HCT116 (cell line): ENCODE measurements around the gene TFB2M. TPM values are rescaled to one million over a fixed set of nuclear protein-coding genes. Genes with fewer than 3 reads are reported as not detected.

Experiments
- ATAC-seq: fragments of 200-7000 bp; cut with Tn5 transposase; 2 replicates; pipeline ENCODE4 v1.9.1; 2020; ENCODE audit warnings: mild to moderate bottlenecking, moderate library complexity
- BruUV-seq: library from RNA; stranded (reverse); fragments of 400-500 nt; replicated peaks from 2 replicates; lab custom pipeline; 2021; lab: Mats Ljungman, UMichigan
- CTCF ChIA-PET: fragments of 300-600 bp; sonication (Branson Sonifier 250); formaldehyde crosslinking; loops from one replicate; lab custom pipeline; 2021; ENCODE audit warnings: antibody characterized with exemption; lab: Charles Lee
- POLR2A ChIA-PET: fragments of 300-600, 350-600 bp; sonication (Branson Sonifier 250); formaldehyde crosslinking; loops from one replicate; lab custom pipeline; 2021; ENCODE audit warnings: antibody characterized with exemption; lab: Charles Lee
- RAD21 ChIA-PET, 2 experiments: fragments of 300-600 bp; sonication (Branson Sonifier 250); formaldehyde crosslinking; loops; one replicate each; lab custom pipeline; 2023; ENCODE audit warnings: low total read pairs in 2 of 2; ENCODE audit not compliant: uncharacterized antibody in 2 of 2, unreplicated experiment in 2 of 2, low non-redundant PET in 1 of 2; lab: Charles Lee
- DNase-seq: peaks from one replicate; pipeline ENCODE4 v3.0.0-alpha.2; 2010; ENCODE audit warnings: low read depth, low spot score
- H2AFZ ChIP-seq: fragments of 200-600 bp; shearing (Covaris generic), sonication (generic); 2 replicates; pipeline ENCODE4 v1.6.1; 2017; ENCODE audit warnings: low read depth, mixed run types, mixed read lengths, antibody characterized with exemption, low read length; ENCODE audit not compliant: poor library complexity, severe bottlenecking
- H3K27ac ChIP-seq: 2 replicates; pipeline ENCODE4 v1.5.1; 2012; ENCODE audit warnings: low read depth, low read length
- H3K27me3 ChIP-seq: fragments of 200-600 bp; sonication (generic); 2 replicates; pipeline ENCODE4 v1.6.1; 2016; ENCODE audit warnings: mixed run types, low read length, mixed read lengths; ENCODE audit not compliant: insufficient read depth
- H3K36me3 ChIP-seq, 2 experiments: fragments of 200-500 bp in 1 of 2; fragments of 200-600 bp in 1 of 2; sonication (Bioruptor generic) in 1 of 2; sonication (generic) in 1 of 2; 2 replicates each; pipeline versions ENCODE4 v1.5.1 to v1.6.1; 2014 to 2016; ENCODE audit warnings: low read length in 2 of 2, inconsistent platforms in 1 of 2, mixed read lengths in 1 of 2, mixed run types in 1 of 2; ENCODE audit not compliant: insufficient read depth in 2 of 2, control insufficient read depth in 1 of 2
- H3K4me1 ChIP-seq, 2 experiments: fragments of 200-600 bp in 1 of 2; sonication (generic) in 1 of 2; 2 replicates each; pipeline versions ENCODE4 v1.5.1 to v1.6.1; 2012 to 2017; ENCODE audit warnings: low read length in 2 of 2, inconsistent platforms in 1 of 2, mild to moderate bottlenecking in 1 of 2, mixed read lengths in 1 of 2, mixed run types in 1 of 2, moderate library complexity in 1 of 2; ENCODE audit not compliant: insufficient read depth in 2 of 2, control insufficient read depth in 1 of 2
- H3K4me2 ChIP-seq: fragments of 200-600 bp; sonication (generic); 2 replicates; pipeline ENCODE4 v1.6.1; 2017; ENCODE audit warnings: mixed run types, low read length, mixed read lengths
- H3K4me3 ChIP-seq, 2 experiments: fragments of 200-600 bp in 1 of 2; sonication (generic) in 1 of 2; replicated peaks in 1 of 2; 2 replicates each; pipeline ENCODE4 v1.5.1; 2011 to 2016; ENCODE audit warnings: low read length in 2 of 2, control low read depth in 1 of 2, low read depth in 1 of 2, mild to moderate bottlenecking in 1 of 2, mixed read lengths in 1 of 2, mixed run types in 1 of 2
- H3K79me2 ChIP-seq: fragments of 200-600 bp; sonication (generic); 2 replicates; pipeline ENCODE4 v1.6.1; 2017; ENCODE audit warnings: mild to moderate bottlenecking, mixed run types, low read length, moderate library complexity, mixed read lengths; ENCODE audit not compliant: insufficient read depth
- H3K9ac ChIP-seq: fragments of 200-600 bp; sonication (generic); 2 replicates; pipeline ENCODE4 v1.6.1; 2016; ENCODE audit warnings: low read length, mixed read lengths
- H3K9me2 ChIP-seq: fragments of 200-600 bp; sonication (generic), shearing (Covaris generic); 2 replicates; pipeline ENCODE4 v1.6.1; 2017; ENCODE audit warnings: mixed run types, mild to moderate bottlenecking, moderate library complexity; ENCODE audit not compliant: insufficient read depth
- H3K9me3 ChIP-seq, 2 experiments: fragments of 200-500 bp in 1 of 2; fragments of 200-600 bp in 1 of 2; sonication (Bioruptor generic) in 1 of 2; sonication (generic) in 1 of 2; 2 replicates each; pipeline ENCODE4 v1.6.1; 2014 to 2017; ENCODE audit warnings: low read length in 2 of 2, mixed read lengths in 2 of 2, inconsistent platforms in 1 of 2, low read depth in 1 of 2, mild to moderate bottlenecking in 1 of 2, mixed run types in 1 of 2, moderate library complexity in 1 of 2; ENCODE audit not compliant: control insufficient read depth in 1 of 2, insufficient read depth in 1 of 2
- H4K20me1 ChIP-seq: fragments of 200-600 bp; sonication (generic), shearing (Covaris generic); 2 replicates; pipeline ENCODE4 v1.6.1; 2017; ENCODE audit warnings: mixed run types, mild to moderate bottlenecking, moderate library complexity; ENCODE audit not compliant: insufficient read depth
- ATF3 ChIP-seq: IDR thresholded peaks from 2 replicates; pipeline ENCODE4 v1.6.1; 2012
- CBX3 ChIP-seq: IDR thresholded peaks from 2 replicates; pipeline ENCODE4 v1.6.1; 2012; ENCODE audit warnings: low read depth
- CTCF ChIP-seq, 3 experiments: fragments of 200-600 bp in 1 of 3; sonication (generic) in 1 of 3; IDR thresholded peaks in 2 of 3; conservative IDR thresholded peaks in 1 of 3; 2 replicates each; pipeline ENCODE4 v1.5.1; 2012 to 2017; ENCODE audit warnings: low read depth in 2 of 3, low read length in 2 of 3, antibody characterized with exemption in 1 of 3, borderline replicate concordance in 1 of 3, control low read depth in 1 of 3, mild to moderate bottlenecking in 1 of 3, mixed read lengths in 1 of 3, mixed run types in 1 of 3, moderate library complexity in 1 of 3; ENCODE audit not compliant: insufficient read depth in 1 of 3
- EGR1 ChIP-seq: IDR thresholded peaks from 2 replicates; pipeline ENCODE4 v1.6.1; 2012; ENCODE audit warnings: low read depth
- EZH2 ChIP-seq: fragments of 200-600 bp; sonication (generic); IDR thresholded peaks from 2 replicates; pipeline ENCODE4 v1.6.1; 2017; ENCODE audit warnings: antibody characterized with exemption, mixed run types
- EZH2phosphoT487 ChIP-seq: fragments of 200-600 bp; IDR thresholded peaks from 2 replicates; pipeline ENCODE4 v1.6.1; 2018; ENCODE audit warnings: antibody characterized with exemption, borderline replicate concordance
- FOSL1 ChIP-seq: IDR thresholded peaks from 2 replicates; pipeline ENCODE4 v1.6.1; 2012; ENCODE audit warnings: low read depth
- POLR2A ChIP-seq: IDR thresholded peaks from 2 replicates; pipeline ENCODE4 v1.7.0; 2011; ENCODE audit warnings: borderline replicate concordance; ENCODE audit not compliant: insufficient read depth, insufficient read length; ENCODE audit errors: extremely low read depth
- SIN3A ChIP-seq: IDR thresholded peaks from 2 replicates; pipeline ENCODE4 v1.6.1; 2012; ENCODE audit warnings: low read depth
- SP1 ChIP-seq: IDR thresholded peaks from 2 replicates; pipeline ENCODE4 v1.6.1; 2012; ENCODE audit warnings: low read depth
- ZFX ChIP-seq: fragments of 450-650 bp; IDR thresholded peaks from 2 replicates; pipeline ENCODE4 v1.6.1; 2017
- ZNF274 ChIP-seq: fragments of 200-500 bp; sonication (Bioruptor generic); IDR thresholded peaks from 2 replicates; pipeline ENCODE4 v1.6.1; 2014; ENCODE audit warnings: mild to moderate bottlenecking, low read depth, low read length, inconsistent platforms
- intact Hi-C: fragments of 100-400 bp; cut with micrococcal nuclease; formaldehyde crosslinking; loops from 2 replicates; pipeline ENCODE4 v1.10.0; 2022
- total RNA-seq: library from RNA; stranded (reverse); gene quantifications from one replicate; pipeline ENCODE4 v1.2.1, GENCODE V29; 2021; ENCODE audit not compliant: unreplicated experiment

TFB2M gene
- total RNA-seq, 1 experiment from 2014 or later: 24.4 TPM

GRCh38 chr1:246515390-246516005 is 50.6 kb downstream of the TFB2M start:
- H3K36me3 ChIP-seq: no peaks in the 10 kb centered on the region
- H3K9ac ChIP-seq: no peak overlapping the region
- no peaks in the 10 kb centered on the region for H3K4me1 ChIP-seq
- POLR2A ChIA-PET: no interaction called here
- BruUV-seq: no TSS peak
- H3K9me2 ChIP-seq: no peaks in the 10 kb centered on the region
- H4K20me1 ChIP-seq: no peaks in the 10 kb centered on the region
- no peaks in the 10 kb centered on the region for H3K79me2 ChIP-seq
- DNase-seq: no peak
- no peak overlapping the region for H3K4me2 ChIP-seq
- intact Hi-C loops: no loop called here
- CTCF ChIA-PET: no interaction called here
- H3K4me3 ChIP-seq: no peak overlapping the region
- no peak overlapping the region for H3K27ac ChIP-seq
- H2AFZ ChIP-seq: no peak overlapping the region
- no peaks in the 10 kb centered on the region for H3K27me3 ChIP-seq
- TF ChIP-seq CBX3 (peak; percentile 93), FOSL1 (no peak), SP1 (no peak)
- no peak for ATAC-seq
- peaks cover 14 to 17% of the 10 kb centered on the region in 2 experiments; a peak in 2 of 4 replicates for H3K9me3 ChIP-seq
- RAD21 ChIA-PET: no interaction called here

- BruUV-seq: no TSS peak
- Histone ChIP-seq H3K9ac (no peak overlapping the region), H3K36me3 (no peaks in the 10 kb centered on the region), H3K4me3 (no peak overlapping the region)
- ATAC-seq (no peak), DNase-seq (no peak)
- CTCF ChIA-PET: no interaction called here
- TF ChIP-seq FOSL1 (no peak), ZNF274 (no peak), ATF3 (no peak), CTCF (IDR thresholded peaks at IDR 0.05 in 2 of 3, conservative IDR thresholded peaks at IDR 0.05 in 1 of 3; ENCODE audit: borderline replicate concordance in 1 of 3, insufficient read depth in 1 of 3, low read depth in 2 of 3, low read length in 2 of 3) (no peak), EGR1 (no peak), SIN3A (no peak), POLR2A (no peak), EZH2phosphoT487 (no peak), ZFX (no peak), EZH2 (no peak), CBX3 (no peak)
- TF ChIP-seq, all 23 proteins: peak for 0
- Histone ChIP-seq H4K20me1 (no peaks in the 10 kb centered on the region), H3K9me3 (peaks cover 14 to 17% of the 10 kb centered on the region in 2 experiments; a peak in 2 of 4 replicates), H3K79me2 (no peaks in the 10 kb centered on the region), H3K27me3 (no peaks in the 10 kb centered on the region), H3K9me2 (no peaks in the 10 kb centered on the region), H3K27ac (no peak overlapping the region), H3K4me2 (no peak overlapping the region), H2AFZ (no peak overlapping the region), H3K4me1 (no peaks in the 10 kb centered on the region)
- intact Hi-C loops: no loop called here
- ChIA-PET POLR2A (no interaction called here), RAD21 (no interaction called here)
Observed at GRCh38 chr1:246513619-246514343, 52.3 kb downstream of the TFB2M start.
